Measurements from ENCODE around the gene DNER.

DNA sequence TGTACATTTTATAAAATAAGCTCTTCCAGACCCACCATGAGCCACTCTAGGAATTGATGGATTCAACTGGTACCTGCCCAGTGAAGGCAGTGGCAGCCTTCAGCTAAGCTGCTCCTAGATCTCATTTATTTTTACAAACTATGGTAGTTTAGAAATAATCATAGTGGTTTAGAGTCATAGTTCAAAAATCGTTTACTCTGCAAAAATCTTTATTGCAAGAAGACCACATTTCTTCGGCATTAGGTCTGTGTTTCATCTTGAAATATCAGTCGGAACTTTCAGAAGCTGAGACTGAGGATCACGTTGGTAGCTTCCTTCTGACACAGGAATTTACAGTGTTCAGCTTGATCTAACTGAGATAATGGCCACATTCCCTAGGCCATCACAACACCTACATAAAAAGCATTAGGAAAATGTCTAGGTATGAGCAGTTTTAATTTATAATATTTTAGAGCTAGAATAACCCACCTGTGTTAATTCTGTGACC is 237.0 kb downstream of the DNER start:
- no peak for TF ChIP-seq EZH2 (IDR thresholded peaks at IDR 0.05; ENCODE audit: borderline replicate concordance, insufficient read depth, low read depth, low read length, poor library complexity, severe bottlenecking)
- TF ChIP-seq, protein P1, sequence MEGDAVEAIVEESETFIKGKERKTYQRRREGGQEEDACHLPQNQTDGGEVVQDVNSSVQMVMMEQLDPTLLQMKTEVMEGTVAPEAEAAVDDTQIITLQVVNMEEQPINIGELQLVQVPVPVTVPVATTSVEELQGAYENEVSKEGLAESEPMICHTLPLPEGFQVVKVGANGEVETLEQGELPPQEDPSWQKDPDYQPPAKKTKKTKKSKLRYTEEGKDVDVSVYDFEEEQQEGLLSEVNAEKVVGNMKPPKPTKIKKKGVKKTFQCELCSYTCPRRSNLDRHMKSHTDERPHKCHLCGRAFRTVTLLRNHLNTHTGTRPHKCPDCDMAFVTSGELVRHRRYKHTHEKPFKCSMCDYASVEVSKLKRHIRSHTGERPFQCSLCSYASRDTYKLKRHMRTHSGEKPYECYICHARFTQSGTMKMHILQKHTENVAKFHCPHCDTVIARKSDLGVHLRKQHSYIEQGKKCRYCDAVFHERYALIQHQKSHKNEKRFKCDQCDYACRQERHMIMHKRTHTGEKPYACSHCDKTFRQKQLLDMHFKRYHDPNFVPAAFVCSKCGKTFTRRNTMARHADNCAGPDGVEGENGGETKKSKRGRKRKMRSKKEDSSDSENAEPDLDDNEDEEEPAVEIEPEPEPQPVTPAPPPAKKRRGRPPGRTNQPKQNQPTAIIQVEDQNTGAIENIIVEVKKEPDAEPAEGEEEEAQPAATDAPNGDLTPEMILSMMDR (IDR thresholded peaks at IDR 0.05) = no peak
